ENCODE data around the gene PLD5. TPM values are rescaled to one million over a fixed set of nuclear protein-coding genes. Genes with fewer than 3 reads are reported as not detected.
"Not testable (repeated sequence)": the region's sequence is repeated elsewhere in the genome, so short reads cannot be mapped to it uniquely, and the experiment has no call there.

Gene PLD5
- total RNA-seq, 1 donor from 2014 or later = 6.6 TPM

DNA sequence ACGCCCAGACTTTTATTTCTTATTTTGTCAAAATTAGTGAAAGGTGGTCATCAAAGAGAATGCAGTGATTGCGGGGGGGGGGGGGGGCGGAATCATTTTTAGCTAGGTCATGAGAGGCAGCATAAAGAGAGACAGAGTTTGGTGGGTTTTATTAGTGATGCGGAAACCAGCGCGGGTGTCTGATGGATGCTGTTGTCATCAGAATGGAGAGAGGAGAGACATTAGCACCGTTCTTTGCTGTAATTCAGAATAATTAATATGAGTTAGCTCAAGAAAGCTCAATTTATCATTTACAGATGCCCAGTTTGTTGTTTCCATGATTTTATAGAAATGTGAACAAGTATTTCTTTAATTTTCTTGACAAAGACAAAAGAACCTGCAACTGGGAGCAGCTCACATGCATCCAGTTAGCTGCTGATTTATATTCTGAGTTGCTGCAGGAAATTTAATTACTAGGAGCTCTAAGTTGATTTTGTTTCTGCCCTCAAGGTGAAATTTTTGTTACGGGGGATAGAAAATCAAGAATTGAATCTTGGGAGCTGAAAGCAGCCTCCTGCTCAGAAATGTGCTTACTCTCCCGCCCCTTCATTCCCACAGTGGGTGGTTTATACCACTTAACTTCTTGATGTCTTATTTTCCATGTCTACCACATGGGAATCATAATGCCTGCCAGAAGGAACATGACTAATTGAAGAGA is 392.2 kb downstream of the PLD5 start:
- no peak for DNase-seq (ENCODE audit: low spot score in 2 of 2)
- H3K27ac ChIP-seq = no peak overlapping the region
- H3K9me3 ChIP-seq = peaks cover 0 to 8% of the 10 kb centered on the region in 2 donors
- intact Hi-C loops (cut with DNase I) = no loop called here
- TF ChIP-seq, protein P1, sequence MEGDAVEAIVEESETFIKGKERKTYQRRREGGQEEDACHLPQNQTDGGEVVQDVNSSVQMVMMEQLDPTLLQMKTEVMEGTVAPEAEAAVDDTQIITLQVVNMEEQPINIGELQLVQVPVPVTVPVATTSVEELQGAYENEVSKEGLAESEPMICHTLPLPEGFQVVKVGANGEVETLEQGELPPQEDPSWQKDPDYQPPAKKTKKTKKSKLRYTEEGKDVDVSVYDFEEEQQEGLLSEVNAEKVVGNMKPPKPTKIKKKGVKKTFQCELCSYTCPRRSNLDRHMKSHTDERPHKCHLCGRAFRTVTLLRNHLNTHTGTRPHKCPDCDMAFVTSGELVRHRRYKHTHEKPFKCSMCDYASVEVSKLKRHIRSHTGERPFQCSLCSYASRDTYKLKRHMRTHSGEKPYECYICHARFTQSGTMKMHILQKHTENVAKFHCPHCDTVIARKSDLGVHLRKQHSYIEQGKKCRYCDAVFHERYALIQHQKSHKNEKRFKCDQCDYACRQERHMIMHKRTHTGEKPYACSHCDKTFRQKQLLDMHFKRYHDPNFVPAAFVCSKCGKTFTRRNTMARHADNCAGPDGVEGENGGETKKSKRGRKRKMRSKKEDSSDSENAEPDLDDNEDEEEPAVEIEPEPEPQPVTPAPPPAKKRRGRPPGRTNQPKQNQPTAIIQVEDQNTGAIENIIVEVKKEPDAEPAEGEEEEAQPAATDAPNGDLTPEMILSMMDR (IDR thresholded peaks at IDR 0.05) = no peak
- no peak overlapping the region for H3K4me3 ChIP-seq
- H3K4me1 ChIP-seq = no peaks in the 10 kb centered on the region
- no peaks in the 10 kb centered on the region for H3K27me3 ChIP-seq
- H3K36me3 ChIP-seq = no peaks in the 10 kb centered on the region

- Histone ChIP-seq H3K4me1 (no peaks in the 10 kb centered on the region), H3K36me3 (no peaks in the 10 kb centered on the region), H3K27ac (no peak overlapping the region), H3K9me3 (peaks cover 0 to 8% of the 10 kb centered on the region in 2 donors), H3K4me3 (no peak overlapping the region), H3K27me3 (no peaks in the 10 kb centered on the region)
- TF ChIP-seq, protein P1 (IDR thresholded peaks at IDR 0.05) = no peak
- intact Hi-C loops (cut with DNase I) = no loop called here
- DNase-seq (ENCODE audit: low spot score in 2 of 2) = no peak
Measured at GRCh38 chr1:242128951-242129502, 395.5 kb downstream of the PLD5 start.

- Histone ChIP-seq H3K27me3 (no peaks in the 10 kb centered on the region), H3K4me1 (no peaks in the 10 kb centered on the region), H3K9me3 (no peaks in the 10 kb centered on the region), H3K4me3 (no peak overlapping the region), H3K27ac (no peak overlapping the region), H3K36me3 (no peaks in the 10 kb centered on the region)
- TF ChIP-seq, protein P1 (IDR thresholded peaks at IDR 0.05) = no peak
- intact Hi-C loops (cut with DNase I) = no loop called here
- no peak for DNase-seq (ENCODE audit: low spot score in 2 of 2)
Measured at GRCh38 chr1:242120432-242120831, 404.1 kb downstream of the PLD5 start.

GRCh38 chr1:242100921-242101320 is 423.6 kb downstream of the PLD5 start:
- TF ChIP-seq, protein P1 (IDR thresholded peaks at IDR 0.05) = no peak
- no peak for DNase-seq (ENCODE audit: low spot score in 2 of 2)

GRCh38 chr1:242097283-242097682 is 427.2 kb downstream of the PLD5 start:
- H3K4me1 ChIP-seq; H3K36me3 ChIP-seq; DNase-seq (ENCODE audit: low spot score in 2 of 2); H3K4me3 ChIP-seq; H3K27ac ChIP-seq; H3K9me3 ChIP-seq; intact Hi-C loops (cut with DNase I); H3K27me3 ChIP-seq: not testable (repeated sequence)

More at GRCh38 chr1:242100921-242101320, 423.6 kb downstream of the PLD5 start:
- Histone ChIP-seq H3K27me3 (no peaks in the 10 kb centered on the region), H3K27ac (no peak overlapping the region), H3K9me3 (no peaks in the 10 kb centered on the region), H3K36me3 (peaks cover 0 to 10% of the 10 kb centered on the region in 2 donors), H3K4me1 (no peaks in the 10 kb centered on the region), H3K4me3 (no peak overlapping the region)
- intact Hi-C loops (cut with DNase I) = no loop called here

- intact Hi-C loops (cut with DNase I) = no loop called here
- H3K36me3 ChIP-seq = peaks cover 0 to 3% of the 10 kb centered on the region in 2 donors
- H3K4me1 ChIP-seq = no peaks in the 10 kb centered on the region
- H3K9me3 ChIP-seq = no peaks in the 10 kb centered on the region
- TF ChIP-seq, protein P1 (IDR thresholded peaks at IDR 0.05) = no peak
- DNase-seq (ENCODE audit: low spot score in 2 of 2) = no peak
- no peak overlapping the region for H3K4me3 ChIP-seq
- H3K27ac ChIP-seq = no peak overlapping the region
- no peaks in the 10 kb centered on the region for H3K27me3 ChIP-seq
Measured at GRCh38 chr1:242093116-242093515, 431.4 kb downstream of the PLD5 start.
